ENCODE data around the gene PTH2.
"Not testable (repeated sequence)": the region's sequence is repeated elsewhere in the genome, so short reads cannot be mapped to it uniquely, and the experiment has no call there.

DNA sequence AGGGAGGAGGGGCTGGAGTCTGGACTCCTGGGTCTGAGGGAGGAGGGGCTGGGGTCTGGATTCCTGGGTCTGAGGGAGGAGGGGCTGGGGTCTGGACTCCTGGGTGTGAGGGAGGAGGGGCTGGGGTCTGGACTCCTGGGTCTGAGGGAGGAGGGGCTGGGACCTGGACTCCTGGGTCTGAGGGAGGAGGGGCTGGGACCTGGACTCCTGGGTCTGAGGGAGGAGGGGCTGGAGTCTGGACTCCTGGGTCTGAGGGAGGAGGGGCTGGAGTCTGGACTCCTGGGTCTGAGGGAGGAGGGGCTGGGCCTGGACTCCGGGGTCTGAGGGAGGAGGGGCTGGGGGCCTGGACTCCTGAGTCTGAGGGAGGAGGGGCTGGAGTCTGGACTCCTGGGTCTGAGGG is 37.9 kb upstream of the PTH2 start:
- TF ChIP-seq POLR2AphosphoS5, POLR2A (IDR thresholded peaks at IDR 0.05; ENCODE audit: low read depth, low read length): not testable (repeated sequence)
